Endothelial cell of umbilical vein (primary cell): ENCODE measurements around the gene KCNAB2. TPM values are rescaled to one million over a fixed set of nuclear protein-coding genes. Genes with fewer than 3 reads are reported as not detected.

Experiments
- BruUV-seq: library from RNA; stranded (reverse); fragments of 400-500 nt; replicated peaks from 2 replicates; lab custom pipeline; 2021; lab: Mats Ljungman, UMichigan
- CTCF ChIA-PET: fragments of 300-600, 350-600 bp; sonication (Branson Sonifier 250); formaldehyde crosslinking; loops from one replicate; lab custom pipeline; 2021; ENCODE audit warnings: antibody characterized with exemption, inconsistent platforms; lab: Charles Lee
- POLR2A ChIA-PET: fragments of 300-600, 350-600 bp; sonication (Branson Sonifier 250); formaldehyde crosslinking; loops from one replicate; lab custom pipeline; 2021; ENCODE audit warnings: antibody characterized with exemption, inconsistent platforms; lab: Charles Lee
- DNase-seq: peaks from one replicate; pipeline ENCODE4 v3.0.0-alpha.2; 2011; ENCODE audit warnings: low read depth, low spot score
- FAIRE-seq: peaks from 2 replicates; lab custom pipeline; 2011; peaks lifted over from hg19 to GRCh38; lab: Jason Lieb, UNC
- H2AFZ ChIP-seq: 2 replicates; pipeline ENCODE4 v1.6.0; 2012; ENCODE audit warnings: low read depth, low read length, control low read depth, inconsistent platforms
- H3K27ac ChIP-seq: 2 replicates; pipeline ENCODE4 v1.5.1; 2011; ENCODE audit warnings: low read depth, mild to moderate bottlenecking, control low read depth, low read length, moderate library complexity; ENCODE audit not compliant: insufficient read depth
- H3K27me3 ChIP-seq, 2 experiments: 2 replicates each; pipeline versions ENCODE4 v1.6.0 to v1.6.1; 2011; ENCODE audit warnings: low read length in 2 of 2, mixed read lengths in 1 of 2; ENCODE audit not compliant: control insufficient read depth in 2 of 2, insufficient read depth in 2 of 2
- H3K36me3 ChIP-seq, 2 experiments: 2 replicates in 1 of 2; 3 replicates in 1 of 2; pipeline ENCODE4 v1.5.1; 2011; ENCODE audit warnings: low read length in 2 of 2, mild to moderate bottlenecking in 1 of 2, moderate library complexity in 1 of 2; ENCODE audit not compliant: control insufficient read depth in 2 of 2, insufficient read depth in 2 of 2; ENCODE audit errors: extremely low read depth in 1 of 2
- H3K4me1 ChIP-seq: 3 replicates; pipeline ENCODE4 v1.5.1; 2011; ENCODE audit warnings: mild to moderate bottlenecking, low read length; ENCODE audit not compliant: control insufficient read depth, insufficient read depth; ENCODE audit errors: extremely low read depth
- H3K4me2 ChIP-seq: 2 replicates; pipeline ENCODE4 v1.6.1; 2011; ENCODE audit warnings: low read length, control low read depth, mixed read lengths; ENCODE audit not compliant: insufficient read depth
- H3K4me3 ChIP-seq, 3 experiments: fragments of 200-600 bp in 1 of 3; sonication (generic), shearing (Covaris generic) in 1 of 3; replicated peaks in 1 of 3; 2 replicates each; pipeline ENCODE4 v1.5.1; 2011 to 2016; ENCODE audit warnings: control low read depth in 3 of 3, low read length in 3 of 3, mild to moderate bottlenecking in 2 of 3, inconsistent platforms in 1 of 3, low read depth in 1 of 3, moderate library complexity in 1 of 3; ENCODE audit not compliant: insufficient read depth in 1 of 3
- H3K79me2 ChIP-seq: 2 replicates; pipeline ENCODE4 v1.6.0; 2012; ENCODE audit warnings: low read length, inconsistent platforms; ENCODE audit not compliant: control insufficient read depth, insufficient read depth
- H3K9ac ChIP-seq: replicated peaks from 2 replicates; pipeline ENCODE3; 2011; ENCODE audit warnings: low read length, control low read depth; ENCODE audit not compliant: insufficient read depth; ENCODE audit errors: extremely low read depth
- H3K9me1 ChIP-seq: replicated peaks from 3 replicates; pipeline ENCODE4 v1.6.0; 2011; ENCODE audit warnings: mild to moderate bottlenecking, low read length; ENCODE audit not compliant: control insufficient read depth, insufficient read depth; ENCODE audit errors: extremely low read depth
- H3K9me3 ChIP-seq: replicated peaks from 2 replicates; pipeline ENCODE4 v1.5.1; 2012; ENCODE audit warnings: low read length, inconsistent platforms; ENCODE audit not compliant: control insufficient read depth, insufficient read depth
- H4K20me1 ChIP-seq: replicated peaks from 2 replicates; pipeline ENCODE3; 2011; ENCODE audit warnings: mild to moderate bottlenecking, low read length; ENCODE audit not compliant: control insufficient read depth, insufficient read depth; ENCODE audit errors: extremely low read depth
- EZH2 ChIP-seq: IDR thresholded peaks from 2 replicates; pipeline ENCODE4 v1.6.1; 2012; ENCODE audit warnings: borderline replicate concordance, low read depth, mild to moderate bottlenecking, moderate library complexity, low read length, inconsistent platforms; ENCODE audit not compliant: severe bottlenecking
- FOS ChIP-seq: IDR thresholded peaks from 2 replicates; pipeline ENCODE4 v1.6.1; 2011; ENCODE audit warnings: mild to moderate bottlenecking, low read length, moderate library complexity, borderline replicate concordance; ENCODE audit not compliant: insufficient read depth
- GATA2 ChIP-seq: IDR thresholded peaks from 2 replicates; pipeline ENCODE4 v1.7.0; 2011; ENCODE audit warnings: low read depth, mild to moderate bottlenecking, moderate library complexity, mixed read lengths, low read length; ENCODE audit not compliant: insufficient read length, insufficient read depth
- JUN ChIP-seq: IDR thresholded peaks from 2 replicates; pipeline ENCODE4 v1.6.1; 2011; ENCODE audit warnings: borderline replicate concordance, low read depth; ENCODE audit not compliant: insufficient read length, insufficient read depth
- MYC ChIP-seq: IDR thresholded peaks from one replicate; pipeline ENCODE4 v1.6.1; 2011; ENCODE audit warnings: mild to moderate bottlenecking, low read depth, low read length
- POLR2A ChIP-seq: IDR thresholded peaks from 2 replicates; pipeline ENCODE4 v1.6.1; 2012; ENCODE audit warnings: low read depth, mild to moderate bottlenecking, control low read depth, low read length
- POLR2AphosphoS5 ChIP-seq: IDR thresholded peaks from 2 replicates; pipeline ENCODE4 v1.6.1; 2012; ENCODE audit warnings: low read depth, mild to moderate bottlenecking, control low read depth, low read length, moderate library complexity; ENCODE audit not compliant: insufficient read depth
- dilution Hi-C: fragments of 300-500 bp; cut with MboI; formaldehyde crosslinking; loops from one replicate; pipeline ENCODE4 v1.15.0; 2019; ENCODE audit warnings: low sequenced_read_pairs; ENCODE audit not compliant: extremely low pct_ligation_motif_present
- intact Hi-C: fragments of 100-400 bp; cut with micrococcal nuclease; formaldehyde crosslinking; loops from one replicate; pipeline ENCODE4 v1.10.0; 2022
- polyA plus RNA-seq, 4 experiments: library from polyadenylated mRNA; depleted of rRNA in 3 of 4; stranded (reverse) in 3 of 4; unstranded in 1 of 4; fragments of >200 nt; gene quantifications; 2 replicates each; pipeline versions ENCODE4 v1.2.1 to v1.2.3, GENCODE V29; 2011 to 2012; ENCODE audit warnings: missing spikeins in 1 of 4
- total RNA-seq: library from RNA; stranded (reverse); gene quantifications from 2 replicates; pipeline ENCODE4 v1.2.3, GENCODE V29; 2021
- TF ChIP-seq, protein P1 (sequence below), 2 donors: IDR thresholded peaks; 1 replicate in 1 of 2; 2 replicates in 1 of 2; pipeline ENCODE4 v1.5.1; 2011; ENCODE audit warnings: low read length in 2 of 2, mild to moderate bottlenecking in 2 of 2, moderate library complexity in 2 of 2, control low read depth in 1 of 2, inconsistent platforms in 1 of 2, low read depth in 1 of 2; ENCODE audit not compliant: insufficient read depth in 1 of 2; ENCODE audit errors: extremely low read depth in 1 of 2
- TF ChIP-seq, protein P2 (sequence below): IDR thresholded peaks from 2 replicates; pipeline ENCODE4 v1.6.1; 2011; ENCODE audit not compliant: insufficient read depth, insufficient read length

KCNAB2 gene
- total and polyA plus RNA-seq, 2 donors (not counting 3 experiments of a cell fraction or from before 2014, with no cell fraction given): 2.4 to 3.8 TPM

DNA sequence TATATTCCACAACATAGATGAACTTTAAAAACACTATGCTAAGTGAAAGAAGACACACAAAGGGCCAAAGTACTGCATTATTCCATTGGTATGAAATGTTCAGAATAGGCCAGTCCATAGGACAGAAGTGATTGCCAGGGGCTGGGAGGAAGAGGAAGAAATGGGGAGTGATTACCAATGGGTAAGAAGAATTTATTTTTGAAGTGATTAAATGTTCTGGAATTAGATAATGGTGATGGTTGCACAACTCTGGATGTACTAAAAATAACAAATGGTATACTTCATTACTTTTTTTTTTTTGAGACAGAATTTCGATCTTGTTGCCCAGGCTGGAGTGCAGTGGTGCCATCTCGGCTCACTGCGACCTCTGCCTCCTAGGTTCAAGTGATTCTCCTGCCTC lies 72.7 kb downstream of the KCNAB2 start:
- POLR2A ChIA-PET: no interaction called here
- DNase-seq (no peak), FAIRE-seq (no peak)
- no peak overlapping the region for H3K4me3 ChIP-seq
- H3K36me3 ChIP-seq: no peaks in the 10 kb centered on the region
- peaks cover 3% of the 10 kb centered on the region for H3K4me1 ChIP-seq
- no peak for TF ChIP-seq MYC
- no peak for TF ChIP-seq EZH2
- no peak for TF ChIP-seq POLR2A
- TF ChIP-seq GATA2: no peak
- TF ChIP-seq, protein P1, sequence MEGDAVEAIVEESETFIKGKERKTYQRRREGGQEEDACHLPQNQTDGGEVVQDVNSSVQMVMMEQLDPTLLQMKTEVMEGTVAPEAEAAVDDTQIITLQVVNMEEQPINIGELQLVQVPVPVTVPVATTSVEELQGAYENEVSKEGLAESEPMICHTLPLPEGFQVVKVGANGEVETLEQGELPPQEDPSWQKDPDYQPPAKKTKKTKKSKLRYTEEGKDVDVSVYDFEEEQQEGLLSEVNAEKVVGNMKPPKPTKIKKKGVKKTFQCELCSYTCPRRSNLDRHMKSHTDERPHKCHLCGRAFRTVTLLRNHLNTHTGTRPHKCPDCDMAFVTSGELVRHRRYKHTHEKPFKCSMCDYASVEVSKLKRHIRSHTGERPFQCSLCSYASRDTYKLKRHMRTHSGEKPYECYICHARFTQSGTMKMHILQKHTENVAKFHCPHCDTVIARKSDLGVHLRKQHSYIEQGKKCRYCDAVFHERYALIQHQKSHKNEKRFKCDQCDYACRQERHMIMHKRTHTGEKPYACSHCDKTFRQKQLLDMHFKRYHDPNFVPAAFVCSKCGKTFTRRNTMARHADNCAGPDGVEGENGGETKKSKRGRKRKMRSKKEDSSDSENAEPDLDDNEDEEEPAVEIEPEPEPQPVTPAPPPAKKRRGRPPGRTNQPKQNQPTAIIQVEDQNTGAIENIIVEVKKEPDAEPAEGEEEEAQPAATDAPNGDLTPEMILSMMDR (IDR thresholded peaks at IDR 0.05; ENCODE audit: extremely low read depth in 1 of 2, insufficient read depth in 1 of 2, low read depth in 1 of 2, low read length in 2 of 2): no peak
- no peak for TF ChIP-seq JUN
- TF ChIP-seq, protein P2, sequence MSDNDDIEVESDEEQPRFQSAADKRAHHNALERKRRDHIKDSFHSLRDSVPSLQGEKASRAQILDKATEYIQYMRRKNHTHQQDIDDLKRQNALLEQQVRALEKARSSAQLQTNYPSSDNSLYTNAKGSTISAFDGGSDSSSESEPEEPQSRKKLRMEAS: no peak
- no peak for TF ChIP-seq POLR2AphosphoS5
- TF ChIP-seq FOS: no peak
- H3K9me3 ChIP-seq: no peaks in the 10 kb centered on the region
- H4K20me1 ChIP-seq: no peaks in the 10 kb centered on the region
- dilution Hi-C loops: no loop called here
- CTCF ChIA-PET: no interaction called here
- H3K9ac ChIP-seq: no peak overlapping the region
- H2AFZ ChIP-seq: no peak overlapping the region
- H3K27ac ChIP-seq: no peak overlapping the region
- H3K9me1 ChIP-seq: no peaks in the 10 kb centered on the region
- H3K4me2 ChIP-seq: no peak overlapping the region
- intact Hi-C loops: loop anchor here (10.0 kb wide), 1 partner anchor 226 kb away; no protein-coding TSS in a partner anchor
- no TSS peak for BruUV-seq
- H3K27me3 ChIP-seq: no peaks in the 10 kb centered on the region
- no peaks in the 10 kb centered on the region for H3K79me2 ChIP-seq
